Body of pancreas (tissue), 4 donors: Measurements from ENCODE around the gene KLHL26.

Source experiments
- POLR2A ChIP-seq, 3 donors: fragments of 450-650 bp; IDR thresholded peaks; one replicate each; pipeline ENCODE4 v1.6.1; 2016; ENCODE audit warnings: antibody characterized with exemption in 3 of 3, mild to moderate bottlenecking in 2 of 3
- TF ChIP-seq, protein P1 (sequence below), 7 experiments: fragments of 450-650 bp in 4 of 7; fragments of 200-600 bp in 3 of 7; sonication (generic) in 3 of 7; IDR thresholded peaks; one replicate each; pipeline ENCODE4 v1.5.1; 2016 to 2019; ENCODE audit warnings: antibody characterized with exemption in 7 of 7

DNA sequence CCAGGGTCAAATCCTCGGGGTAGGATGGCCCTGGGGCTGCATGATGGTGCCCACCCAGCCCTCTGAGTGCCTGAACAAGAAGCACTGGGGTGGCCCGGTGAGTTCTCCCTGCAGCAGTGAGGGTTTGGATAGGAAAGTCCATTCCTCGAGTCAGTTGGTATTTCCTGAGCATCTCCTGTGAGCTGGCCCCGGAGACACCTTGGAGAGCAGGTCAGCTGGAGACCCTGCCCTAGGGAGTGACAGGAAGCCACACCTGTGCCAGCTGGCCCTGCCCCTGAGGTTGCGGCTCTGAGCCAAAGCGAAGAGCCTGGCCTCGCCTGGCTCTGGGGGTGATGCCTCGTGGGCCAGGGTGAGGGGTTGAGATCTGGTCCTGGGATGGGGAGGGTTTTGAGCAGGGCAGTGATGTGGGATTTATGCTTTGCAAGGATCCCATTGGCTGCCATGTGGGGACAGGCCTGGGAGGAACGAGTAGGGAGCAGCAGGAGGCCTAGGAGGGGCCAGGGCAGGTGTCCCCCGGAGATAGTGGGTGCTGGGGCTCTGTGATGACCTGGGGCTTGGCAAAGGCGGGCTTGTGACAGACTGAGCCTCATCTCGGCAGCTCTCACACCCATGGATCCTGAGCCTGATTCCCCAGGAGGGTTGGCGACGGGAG lies 62.7 kb downstream of the KLHL26 start:
- TF ChIP-seq, protein P1, sequence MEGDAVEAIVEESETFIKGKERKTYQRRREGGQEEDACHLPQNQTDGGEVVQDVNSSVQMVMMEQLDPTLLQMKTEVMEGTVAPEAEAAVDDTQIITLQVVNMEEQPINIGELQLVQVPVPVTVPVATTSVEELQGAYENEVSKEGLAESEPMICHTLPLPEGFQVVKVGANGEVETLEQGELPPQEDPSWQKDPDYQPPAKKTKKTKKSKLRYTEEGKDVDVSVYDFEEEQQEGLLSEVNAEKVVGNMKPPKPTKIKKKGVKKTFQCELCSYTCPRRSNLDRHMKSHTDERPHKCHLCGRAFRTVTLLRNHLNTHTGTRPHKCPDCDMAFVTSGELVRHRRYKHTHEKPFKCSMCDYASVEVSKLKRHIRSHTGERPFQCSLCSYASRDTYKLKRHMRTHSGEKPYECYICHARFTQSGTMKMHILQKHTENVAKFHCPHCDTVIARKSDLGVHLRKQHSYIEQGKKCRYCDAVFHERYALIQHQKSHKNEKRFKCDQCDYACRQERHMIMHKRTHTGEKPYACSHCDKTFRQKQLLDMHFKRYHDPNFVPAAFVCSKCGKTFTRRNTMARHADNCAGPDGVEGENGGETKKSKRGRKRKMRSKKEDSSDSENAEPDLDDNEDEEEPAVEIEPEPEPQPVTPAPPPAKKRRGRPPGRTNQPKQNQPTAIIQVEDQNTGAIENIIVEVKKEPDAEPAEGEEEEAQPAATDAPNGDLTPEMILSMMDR (IDR thresholded peaks at IDR 0.05): no peak
- TF ChIP-seq POLR2A (IDR thresholded peaks at IDR 0.05): no peak
